ENCODE data around the gene ZBTB46.
A peak's percentile ranks its signal among the peaks of the same experiment; 100 is the strongest.

DNA sequence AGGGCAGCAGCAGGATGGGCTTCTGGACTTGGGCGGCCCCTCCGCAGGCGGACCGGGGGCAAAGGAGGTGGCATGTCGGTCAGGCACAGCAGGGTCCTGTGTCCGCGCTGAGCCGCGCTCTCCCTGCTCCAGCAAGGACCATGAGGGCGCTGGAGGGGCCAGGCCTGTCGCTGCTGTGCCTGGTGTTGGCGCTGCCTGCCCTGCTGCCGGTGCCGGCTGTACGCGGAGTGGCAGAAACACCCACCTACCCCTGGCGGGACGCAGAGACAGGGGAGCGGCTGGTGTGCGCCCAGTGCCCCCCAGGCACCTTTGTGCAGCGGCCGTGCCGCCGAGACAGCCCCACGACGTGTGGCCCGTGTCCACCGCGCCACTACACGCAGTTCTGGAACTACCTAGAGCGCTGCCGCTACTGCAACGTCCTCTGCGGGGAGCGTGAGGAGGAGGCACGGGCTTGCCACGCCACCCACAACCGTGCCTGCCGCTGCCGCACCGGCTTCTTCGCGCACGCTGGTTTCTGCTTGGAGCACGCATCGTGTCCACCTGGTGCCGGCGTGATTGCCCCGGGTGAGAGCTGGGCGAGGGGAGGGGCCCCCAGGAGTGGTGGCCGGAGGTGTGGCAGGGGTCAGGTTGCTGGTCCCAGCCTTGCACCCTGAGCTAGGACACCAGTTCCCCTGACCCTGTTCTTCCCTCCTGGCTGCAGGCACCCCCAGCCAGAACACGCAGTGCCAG is 134.3 kb downstream of the ZBTB46 start, which contains the start of gene TNFRSF6B:
- TF ChIP-seq CTCF (IDR thresholded peaks at IDR 0.05) (no peak), POLR2A (IDR thresholded peaks at IDR 0.05) (peak; percentile 3)

Data from prostate gland (tissue), 2 donors.